ENCODE results near the gene PHLPP1.

PHLPP1 gene

DNA sequence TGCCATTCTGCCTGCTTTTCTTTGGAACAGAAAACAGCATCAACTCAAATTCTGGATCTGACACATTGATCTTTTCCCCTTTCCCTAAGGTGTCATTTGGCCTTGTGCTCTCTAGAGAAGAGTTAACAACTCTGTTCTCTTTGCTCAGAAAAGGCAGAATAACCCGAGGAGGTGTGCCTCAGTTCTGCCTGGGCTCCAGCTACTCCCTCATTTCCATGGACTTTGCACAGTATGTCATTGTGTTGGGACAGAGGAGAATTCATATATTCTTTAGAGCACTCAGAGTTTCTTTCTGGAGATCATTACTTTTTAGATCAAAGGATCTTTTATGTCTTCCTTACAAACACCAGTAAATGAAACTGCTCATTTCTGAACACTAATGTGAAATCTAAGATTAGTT lies 249.1 kb downstream of the PHLPP1 start:
- TF ChIP-seq, protein P1, sequence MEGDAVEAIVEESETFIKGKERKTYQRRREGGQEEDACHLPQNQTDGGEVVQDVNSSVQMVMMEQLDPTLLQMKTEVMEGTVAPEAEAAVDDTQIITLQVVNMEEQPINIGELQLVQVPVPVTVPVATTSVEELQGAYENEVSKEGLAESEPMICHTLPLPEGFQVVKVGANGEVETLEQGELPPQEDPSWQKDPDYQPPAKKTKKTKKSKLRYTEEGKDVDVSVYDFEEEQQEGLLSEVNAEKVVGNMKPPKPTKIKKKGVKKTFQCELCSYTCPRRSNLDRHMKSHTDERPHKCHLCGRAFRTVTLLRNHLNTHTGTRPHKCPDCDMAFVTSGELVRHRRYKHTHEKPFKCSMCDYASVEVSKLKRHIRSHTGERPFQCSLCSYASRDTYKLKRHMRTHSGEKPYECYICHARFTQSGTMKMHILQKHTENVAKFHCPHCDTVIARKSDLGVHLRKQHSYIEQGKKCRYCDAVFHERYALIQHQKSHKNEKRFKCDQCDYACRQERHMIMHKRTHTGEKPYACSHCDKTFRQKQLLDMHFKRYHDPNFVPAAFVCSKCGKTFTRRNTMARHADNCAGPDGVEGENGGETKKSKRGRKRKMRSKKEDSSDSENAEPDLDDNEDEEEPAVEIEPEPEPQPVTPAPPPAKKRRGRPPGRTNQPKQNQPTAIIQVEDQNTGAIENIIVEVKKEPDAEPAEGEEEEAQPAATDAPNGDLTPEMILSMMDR (IDR thresholded peaks at IDR 0.05; ENCODE audit: insufficient read depth, low read depth, low read length, missing control alignments): no peak
- no peak overlapping the region for H3K4me3 ChIP-seq (ENCODE audit: low read depth, low read length)
- no peak for DNase-seq (ENCODE audit: low read depth)

DNA sequence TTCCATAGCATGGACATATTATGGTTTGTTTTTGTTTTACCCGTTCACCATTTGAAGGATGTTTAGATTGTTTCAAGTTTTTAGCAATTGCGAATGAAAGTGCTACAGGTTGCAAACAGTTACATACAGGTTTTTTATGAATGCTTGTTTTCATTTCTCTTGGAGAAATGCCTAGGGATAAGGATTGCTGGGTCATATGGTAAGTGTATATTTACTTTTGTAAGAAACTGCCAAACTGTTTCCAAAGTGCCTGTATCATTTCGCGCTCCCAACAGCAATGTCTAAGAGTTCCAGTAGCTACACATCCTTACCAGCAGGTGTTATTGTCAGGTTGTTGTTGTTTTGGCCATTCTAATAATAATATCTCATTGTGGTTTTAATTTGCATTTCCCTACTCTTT lies 251.7 kb downstream of the PHLPP1 start:
- no peak for DNase-seq (ENCODE audit: low read depth)
- H3K4me3 ChIP-seq (ENCODE audit: low read depth, low read length): no peak overlapping the region
- TF ChIP-seq, protein P1 (IDR thresholded peaks at IDR 0.05; ENCODE audit: insufficient read depth, low read depth, low read length, missing control alignments): no peak

DNA sequence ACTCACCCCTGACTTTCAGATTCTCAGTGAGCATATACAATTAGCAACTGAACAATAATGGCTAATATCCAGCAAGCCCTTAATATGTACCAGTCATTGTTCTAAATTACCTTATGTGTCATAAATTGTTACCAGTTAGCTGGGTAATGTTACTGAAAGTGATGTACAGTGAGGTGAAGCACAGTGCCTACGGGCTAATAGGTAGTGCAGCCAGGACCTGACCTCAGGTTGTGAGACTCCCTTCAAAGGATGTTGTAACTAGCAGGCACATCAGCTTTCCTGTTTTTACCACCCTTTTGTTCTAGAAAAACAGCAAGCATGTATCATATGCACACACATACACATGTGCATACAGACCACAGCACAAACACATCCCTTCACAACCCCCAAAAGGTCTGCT lies 258.3 kb downstream of the PHLPP1 start:
- TF ChIP-seq, protein P1 (IDR thresholded peaks at IDR 0.05; ENCODE audit: insufficient read depth, low read depth, low read length, missing control alignments): no peak
- no peak overlapping the region for H3K4me3 ChIP-seq (ENCODE audit: low read depth, low read length)

DNA sequence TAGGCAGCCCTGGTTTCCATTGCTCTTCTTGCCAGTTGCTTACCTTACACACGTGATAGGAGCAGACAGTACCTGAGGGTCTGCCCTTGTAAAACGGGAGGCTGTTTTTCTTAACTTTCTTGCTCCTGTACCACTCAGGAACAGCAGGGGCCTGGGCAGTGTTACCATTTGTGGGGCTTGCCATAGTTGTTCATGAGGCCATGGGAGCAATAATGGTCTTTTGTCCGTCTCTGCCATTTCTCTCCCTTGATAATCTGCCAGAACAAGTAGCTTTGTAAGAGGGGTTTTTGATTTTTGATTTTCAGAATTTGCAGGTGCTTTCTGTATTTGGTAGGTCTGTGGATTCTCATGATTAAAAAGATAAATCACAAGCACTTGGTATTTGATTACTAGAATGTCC lies 259.0 kb downstream of the PHLPP1 start:
- DNase-seq (ENCODE audit: low read depth): no peak
- TF ChIP-seq, protein P1 (IDR thresholded peaks at IDR 0.05; ENCODE audit: insufficient read depth, low read depth, low read length, missing control alignments): no peak
- H3K4me3 ChIP-seq (ENCODE audit: low read depth, low read length): no peak overlapping the region

More for the DNA sequence above, 258.3 kb downstream of the PHLPP1 start:
- no peak for DNase-seq (ENCODE audit: low read depth)

DNA sequence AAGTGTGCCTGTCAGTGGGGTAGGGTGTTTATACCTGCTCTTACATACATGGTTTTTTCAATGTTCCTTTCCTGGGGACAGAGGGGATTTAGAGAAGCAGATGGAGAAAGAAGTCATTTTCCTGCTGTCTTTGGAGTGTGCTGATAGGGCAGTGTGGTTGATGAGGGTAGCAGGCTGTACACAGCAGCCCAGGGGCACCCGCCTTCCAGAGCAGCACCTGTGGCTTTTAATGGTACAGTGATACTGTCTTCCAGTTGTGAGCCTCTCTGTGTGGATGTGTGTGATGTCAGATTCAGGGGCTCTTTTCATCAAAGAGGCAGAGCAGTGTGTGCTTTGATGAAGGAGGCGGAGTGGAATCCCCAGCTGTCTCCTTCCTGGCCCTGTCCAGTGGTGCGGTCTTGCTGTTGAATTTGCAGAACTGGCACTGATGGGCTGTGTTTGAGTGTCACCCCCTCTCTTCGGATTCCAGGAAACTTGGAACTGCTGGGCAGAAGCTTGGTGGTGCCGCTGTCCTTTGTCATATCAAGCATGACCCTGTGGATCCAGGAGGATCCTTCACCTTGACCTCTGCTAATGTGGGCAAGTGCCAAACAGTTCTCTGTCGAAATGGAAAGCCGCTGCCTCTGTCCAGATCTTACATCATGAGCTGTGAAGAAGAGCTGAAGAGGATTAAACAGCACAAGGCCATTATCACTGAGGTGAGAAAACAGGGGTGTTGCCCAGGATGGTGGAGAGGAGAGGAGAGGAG lies 259.8 kb downstream of the PHLPP1 start:
- H3K4me3 ChIP-seq (ENCODE audit: low read depth, low read length): no peak overlapping the region

DNA sequence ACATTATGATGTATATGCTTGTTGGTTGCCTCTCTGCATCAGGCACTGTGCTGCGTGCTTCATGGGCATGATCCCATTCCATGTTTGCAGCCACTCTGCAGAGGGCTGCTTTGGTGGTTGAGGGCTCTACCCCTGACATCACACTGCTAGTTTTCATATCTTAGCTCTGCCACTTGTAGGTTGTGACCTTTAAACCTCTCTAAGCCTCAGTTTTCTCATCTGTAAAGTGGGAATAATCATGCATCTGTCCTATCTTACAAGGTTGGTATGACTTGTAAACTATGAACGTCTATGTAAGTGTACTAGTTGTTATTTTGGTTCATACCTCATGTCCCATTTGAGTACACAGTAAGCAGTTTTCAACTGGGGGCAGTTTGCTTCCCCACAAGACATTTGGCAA lies 260.4 kb downstream of the PHLPP1 start:
- TF ChIP-seq, protein P1 (IDR thresholded peaks at IDR 0.05; ENCODE audit: insufficient read depth, low read depth, low read length, missing control alignments): no peak
- no peak overlapping the region for H3K4me3 ChIP-seq (ENCODE audit: low read depth, low read length)
- no peak for DNase-seq (ENCODE audit: low read depth)

More for the DNA sequence above, 259.8 kb downstream of the PHLPP1 start:
- no peak for DNase-seq (ENCODE audit: low read depth)
- TF ChIP-seq, protein P1 (IDR thresholded peaks at IDR 0.05; ENCODE audit: insufficient read depth, low read depth, low read length, missing control alignments): no peak

DNA sequence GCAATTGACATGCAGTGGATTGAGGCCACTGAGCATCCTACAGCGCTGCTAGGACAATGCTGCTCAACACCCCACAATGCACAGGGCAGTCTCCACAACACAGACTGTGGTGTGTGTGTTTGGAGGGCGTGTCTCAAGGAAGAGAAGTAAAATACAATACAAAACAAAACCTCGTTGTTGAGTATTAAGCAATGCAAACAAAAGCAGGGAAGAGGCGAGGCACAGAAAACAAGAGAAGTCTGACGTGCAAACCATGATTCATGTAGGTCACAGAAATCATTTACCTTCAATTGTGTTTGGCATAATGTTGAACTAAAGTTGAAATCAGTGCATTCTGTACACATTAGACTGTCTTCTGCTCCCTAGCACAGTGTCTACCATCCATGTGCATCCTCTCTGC lies 260.9 kb downstream of the PHLPP1 start:
- no peak overlapping the region for H3K4me3 ChIP-seq (ENCODE audit: low read depth, low read length)
- no peak for DNase-seq (ENCODE audit: low read depth)
- TF ChIP-seq, protein P1 (IDR thresholded peaks at IDR 0.05; ENCODE audit: insufficient read depth, low read depth, low read length, missing control alignments): no peak

All from GM12865 (cell line).